K562 (cell line): Measurements from ENCODE around the gene PBX4. TPM values are rescaled to one million over a fixed set of nuclear protein-coding genes. Genes with fewer than 3 reads are reported as not detected.

Experiments
- ATAC-seq: fragments of 200-7000 bp; cut with Tn5 transposase; 3 replicates; pipeline ENCODE4 v1.9.1; 2020; ENCODE audit warnings: moderate library complexity
- BruUV-seq: library from RNA; stranded (reverse); fragments of 400-500 nt; replicated peaks from 2 replicates; lab custom pipeline; 2021; lab: Mats Ljungman, UMichigan
- CTCF ChIA-PET: fragments of 300-600 bp; formaldehyde crosslinking; extraction: SDS; loops from one replicate; lab custom pipeline; 2021; ENCODE audit warnings: low intra/inter-chr PET ratio; lab: Yijun Ruan, JAX
- POLR2A ChIA-PET: fragments of 300-600, 350-650 bp; sonication (Branson Sonifier 250); formaldehyde crosslinking; extraction: SDS; loops from one replicate; lab custom pipeline; 2021; ENCODE audit warnings: antibody characterized with exemption, inconsistent platforms; lab: Yijun Ruan, JAX
- DNase-seq, 4 experiments: peaks; one replicate each; pipeline versions ENCODE4 v3.0.0 to v3.0.0-alpha.2; 2011 to 2018; ENCODE audit warnings: low spot score in 3 of 4, mixed read lengths in 3 of 4; ENCODE audit errors: extremely low read depth in 1 of 4
- FAIRE-seq: peaks from 2 replicates; lab custom pipeline; 2011; peaks lifted over from hg19 to GRCh38; lab: Jason Lieb, UNC
- H2AFZ ChIP-seq: 2 replicates; pipeline ENCODE4 v1.6.0; 2011; ENCODE audit warnings: low read depth, low read length, control low read depth, inconsistent platforms
- H3K27ac ChIP-seq: fragments of 200-600 bp; 3 replicates; pipeline ENCODE4 v1.8.0; 2011; ENCODE audit warnings: low read depth, mild to moderate bottlenecking, control low read depth, inconsistent platforms, low read length, moderate library complexity, mixed read lengths; ENCODE audit errors: extremely low read depth
- H3K27me3 ChIP-seq, 2 experiments: fragments of 300-600 bp in 1 of 2; 2 replicates in 1 of 2; 3 replicates in 1 of 2; pipeline versions ENCODE4 v1.6.0 to v1.8.0; 2011; ENCODE audit warnings: inconsistent platforms in 2 of 2, low read length in 2 of 2, mild to moderate bottlenecking in 1 of 2, mixed read lengths in 1 of 2, moderate library complexity in 1 of 2; ENCODE audit not compliant: control insufficient read depth in 2 of 2, insufficient read depth in 2 of 2
- H3K36me3 ChIP-seq: fragments of 300-600 bp; 3 replicates; pipeline ENCODE4 v1.8.0; 2011; ENCODE audit warnings: mild to moderate bottlenecking, low read length, inconsistent platforms; ENCODE audit not compliant: control insufficient read depth, insufficient read depth
- H3K4me1 ChIP-seq, 2 experiments: fragments of 200-600 bp in 1 of 2; replicated peaks in 1 of 2; 2 replicates in 1 of 2; 3 replicates in 1 of 2; pipeline versions ENCODE4 v1.5.1 to v1.8.0; 2011; ENCODE audit warnings: inconsistent platforms in 2 of 2, low read length in 2 of 2, mild to moderate bottlenecking in 1 of 2, mixed read lengths in 1 of 2, moderate library complexity in 1 of 2; ENCODE audit not compliant: control insufficient read depth in 2 of 2, insufficient read depth in 2 of 2
- H3K4me2 ChIP-seq: 2 replicates; pipeline ENCODE4 v1.6.1; 2011; ENCODE audit warnings: low read length, control low read depth, inconsistent platforms, mixed read lengths; ENCODE audit not compliant: insufficient read depth
- H3K4me3 ChIP-seq: fragments of 200-600 bp; sonication (generic), shearing (Covaris generic); 2 replicates; pipeline ENCODE4 v1.5.1; 2016; ENCODE audit warnings: control low read depth, inconsistent platforms
- H3K79me2 ChIP-seq: fragments of 200-600 bp; 3 replicates; pipeline ENCODE4 v1.8.0; 2011; ENCODE audit warnings: low read length, inconsistent platforms; ENCODE audit not compliant: control insufficient read depth, insufficient read depth
- H3K9ac ChIP-seq, 2 experiments: 2 replicates each; pipeline versions ENCODE4 v1.6.0 to v1.6.1; 2011; ENCODE audit warnings: low read depth in 2 of 2, low read length in 2 of 2, control low read depth in 1 of 2, inconsistent platforms in 1 of 2, mild to moderate bottlenecking in 1 of 2, mixed read lengths in 1 of 2; ENCODE audit not compliant: insufficient read depth in 1 of 2
- H3K9me1 ChIP-seq: one replicate; pipeline ENCODE4 v1.6.0; 2011; ENCODE audit warnings: inconsistent platforms, mild to moderate bottlenecking, low read length, moderate library complexity; ENCODE audit not compliant: control insufficient read depth, insufficient read depth
- H3K9me3 ChIP-seq: replicated peaks from 2 replicates; pipeline ENCODE4 v1.5.1; 2011; ENCODE audit warnings: low read depth, low read length, inconsistent platforms; ENCODE audit not compliant: control insufficient read depth, insufficient read depth
- H4K20me1 ChIP-seq: replicated peaks from 2 replicates; pipeline ENCODE4 v1.6.1; 2011; ENCODE audit warnings: low read length, inconsistent platforms, mixed read lengths; ENCODE audit not compliant: control insufficient read depth, insufficient read depth
- JUND ChIP-seq, 2 experiments: IDR thresholded peaks; 2 replicates in 1 of 2; 3 replicates in 1 of 2; pipeline ENCODE4 v1.6.1; 2011; ENCODE audit warnings: borderline replicate concordance in 2 of 2, low read depth in 2 of 2, low read length in 2 of 2, improper control_type of control experiment in 1 of 2, missing biosample characterization in 1 of 2, missing genetic modification characterization in 1 of 2, missing genetic modification reagents in 1 of 2
- MIER1 ChIP-seq: fragments of 450-650 bp; IDR thresholded peaks from 2 replicates; pipeline ENCODE4 v1.6.1; 2016; ENCODE audit warnings: antibody characterized with exemption, mild to moderate bottlenecking, low read depth
- MXI1 ChIP-seq: IDR thresholded peaks from 2 replicates; pipeline ENCODE4 v1.6.1; 2011; ENCODE audit warnings: low read depth, mild to moderate bottlenecking, improper control_type of control experiment, low read length
- PTBP1 ChIP-seq: fragments of 200-400 bp; formaldehyde crosslinking; IDR thresholded peaks from 2 replicates; pipeline ENCODE4 v1.6.1; 2017; ENCODE audit warnings: low read depth, low read length
- PYGO2 ChIP-seq: fragments of 450-650 bp; IDR thresholded peaks from 2 replicates; pipeline ENCODE4 v1.6.1; 2016; ENCODE audit warnings: mild to moderate bottlenecking, missing genetic modification characterization, moderate library complexity, missing compliant biosample characterization
- WGBS: fragments of 100-300 bp; shearing (Covaris generic); methylation state at CpG from one replicate; pipeline ENCODE4 v1.1.6; 2016; ENCODE audit warnings: low coverage, mixed read lengths; ENCODE audit not compliant: insufficient coverage; ENCODE audit errors: missing lambda C conversion rate; 5-methylcytosine and 5-hydroxymethylcytosine counted together
- in situ Hi-C: fragments of 300-500 bp; cut with MboI; formaldehyde crosslinking; loops from 4 replicates; pipeline ENCODE4 v1.15.0; 2018; ENCODE audit warnings: inconsistent platforms, mixed read lengths
- intact Hi-C: fragments of 100-400 bp; cut with micrococcal nuclease; formaldehyde crosslinking; loops from 2 replicates; pipeline ENCODE4 v1.14.2; 2022
- polyA plus RNA-seq, 8 experiments: library from polyadenylated mRNA; depleted of rRNA in 4 of 8; stranded (reverse) in 5 of 8; unstranded in 3 of 8; fragments of >200 nt; fragmentation: Nextera tagmentation in 2 of 8; fragmentation: Illumina TruSeq in 1 of 8; extraction: Ambion mirVana in 2 of 8; extraction: Trizol in 1 of 8; gene quantifications; 2 replicates each; pipeline versions ENCODE4 v1.2.1 to v1.2.3, GENCODE V29; 2011 to 2014; ENCODE audit warnings: inconsistent platforms in 1 of 8, missing spikeins in 1 of 8
- total RNA-seq, 7 experiments: library from RNA; depleted of rRNA in 6 of 7; stranded (reverse); fragments of >200 nt in 6 of 7; fragmentation: Illumina TruSeq in 2 of 7; extraction: Trizol in 2 of 7; gene quantifications; 2 replicates each; pipeline versions ENCODE4 v1.2.1 to v1.2.3, GENCODE V29; 2011 to 2021; ENCODE audit warnings: low replicate concordance in 1 of 7
- TF ChIP-seq, protein P1 (sequence below): fragments of 250-450 bp; sonication (Bioruptor Pico); IDR thresholded peaks from 2 replicates; pipeline ENCODE4 v1.9.0; 2021; ENCODE audit warnings: mild to moderate bottlenecking

PBX4 gene
- total and polyA plus RNA-seq, 9 of the 15 experiments (the other 6 are each of a cell fraction or from before 2014, with no cell fraction given), result 0.11 to 3.8 (median 1.6) TPM; not detected in 1

GRCh38 chr19:19554074-19555023 lies 64.1 kb downstream of the PBX4 start (continued):
- TF ChIP-seq JUND (IDR thresholded peaks at IDR 0.05; ENCODE audit: borderline replicate concordance, low read depth, low read length), result no peak
- no peak for TF ChIP-seq JUND (tag; IDR thresholded peaks at IDR 0.05; ENCODE audit: borderline replicate concordance, low read depth, low read length)

DNA sequence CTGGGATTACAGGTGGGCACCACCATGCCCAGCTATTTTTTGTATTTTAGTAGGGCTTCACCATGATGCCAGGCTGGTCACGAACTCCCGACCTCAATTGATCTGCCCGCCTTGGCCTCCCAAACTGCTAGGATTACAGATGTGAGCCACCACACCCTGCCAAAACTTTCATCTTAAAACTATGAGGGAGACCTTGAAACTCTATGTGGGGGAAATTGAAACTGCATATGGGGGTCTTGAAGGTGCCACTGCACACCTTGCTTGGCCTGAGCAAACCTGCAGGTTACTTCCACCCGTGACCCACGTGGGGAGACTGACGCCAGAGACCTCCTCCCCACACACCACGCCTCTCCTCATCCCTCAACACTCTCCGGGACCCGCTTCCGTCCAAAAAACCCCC lies 64.8 kb downstream of the PBX4 start:
- Histone ChIP-seq H3K9me3 (no peaks in the 10 kb centered on the region), H3K4me1 (peaks cover 0 to 29% of the 10 kb centered on the region in 2 experiments; a peak in 2 of 5 replicates), H3K27ac (no peak overlapping the region), H3K79me2 (no peaks in the 10 kb centered on the region), H3K4me2 (no peak overlapping the region), H3K4me3 (no peak overlapping the region), H4K20me1 (0 out of 2 replicates have a peak, but pooled peaks cover 5% of the 10 kb centered on the region), H3K36me3 (no peaks in the 10 kb centered on the region), H3K9me1 (no peaks in the 10 kb centered on the region), H3K27me3 (peaks cover 2 to 37% of the 10 kb centered on the region in 2 experiments; a peak in 4 of 5 replicates), H2AFZ (no peak overlapping the region), H3K9ac (no peak overlapping the region)
- TF ChIP-seq, protein P1, sequence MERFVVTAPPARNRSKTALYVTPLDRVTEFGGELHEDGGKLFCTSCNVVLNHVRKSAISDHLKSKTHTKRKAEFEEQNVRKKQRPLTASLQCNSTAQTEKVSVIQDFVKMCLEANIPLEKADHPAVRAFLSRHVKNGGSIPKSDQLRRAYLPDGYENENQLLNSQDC (CRISPR knock-in tag), result no peak
- no peak for TF ChIP-seq PYGO2 (tag)
- no peak for TF ChIP-seq MXI1
- TF ChIP-seq PTBP1, result 0 out of 2 replicates have a peak, but pooled peaks have one; percentile 83
- TF ChIP-seq MIER1, result peak; percentile 85
- in situ Hi-C loops, result loop anchor here (10.0 kb wide), 1 partner anchor 401 kb away; no protein-coding TSS in a partner anchor
- DNase-seq, result no peak
- POLR2A ChIA-PET, result interaction anchor here (0.7 kb wide), 1 partner anchor 21 kb away, joined by 3 read pairs; no protein-coding TSS in a partner anchor
- 18% methylated on average over 10 of the region's 10 CpGs for WGBS
- ATAC-seq, result no peak
- no TSS peak for BruUV-seq
- FAIRE-seq, result no peak
- intact Hi-C loops, result loop anchor here (1.0 to 5.0 kb wide), 2 partner anchors 21 to 89 kb away; partner anchors contain the start of gene GMIP
- CTCF ChIA-PET, result interaction anchor here (1.3 kb wide), 1 partner anchor 21 kb away, joined by 9 read pairs; no protein-coding TSS in a partner anchor
